ENCODE measurements around the gene SF3B2. TPM values are rescaled to one million over a fixed set of nuclear protein-coding genes. Genes with fewer than 3 reads are reported as not detected.

SF3B2 gene
- total and polyA plus RNA-seq, 2 donors (not counting 1 experiment from before 2014, with no cell fraction given), result 87.7 to 108 TPM

GRCh38 chr11:66048547-66049323 is 3.4 kb upstream of the SF3B2 start, which contains the start of gene GAL3ST3:
GAL3ST3 (minus strand) TSS chr11:66049161; CDS start chr11:66045415, 3,746 bp downstream.
- no peak for DNase-seq (ENCODE audit: low read depth in 2 of 2)
- Histone ChIP-seq H3K79me2 (ENCODE audit: control insufficient read depth, insufficient read depth, low read length) (peaks cover 16% of the 10 kb centered on the region), H3K9me3 (ENCODE audit: control insufficient read depth, insufficient read depth, low read depth, low read length) (no peaks in the 10 kb centered on the region), H3K27ac (ENCODE audit: insufficient read depth, low read length) (no peak within 1 kb of the TSS), H3K36me3 (ENCODE audit: control insufficient read depth, insufficient read depth, low read length) (no peaks in the 10 kb centered on the region), H3K4me1 (ENCODE audit: control insufficient read depth, extremely low read depth, insufficient read depth, low read length) (peaks cover 4% of the 10 kb centered on the region), H3K27me3 (ENCODE audit: control insufficient read depth, insufficient read depth, low read length) (peaks cover 17% of the 10 kb centered on the region), H3K9ac (ENCODE audit: insufficient read depth, low read length) (no peak within 1 kb of the TSS), H4K20me1 (ENCODE audit: control insufficient read depth, extremely low read depth, insufficient read depth, low read length) (no peaks in the 10 kb centered on the region), H2AFZ (ENCODE audit: low read length) (no peak within 1 kb of the TSS), H3K4me2 (ENCODE audit: extremely low read depth, insufficient read depth, low read length) (no peak within 1 kb of the TSS), H3K4me3 (replicated peaks in 1 of 4; ENCODE audit: control extremely low read depth in 1 of 4, insufficient read depth in 1 of 4, low read depth in 3 of 4, low read length in 4 of 4) (no peak within 1 kb of the TSS)
- TF ChIP-seq EZH2 (IDR thresholded peaks at IDR 0.05; ENCODE audit: low read length, missing control alignments), result no peak
- no peak for TF ChIP-seq CTCF (conservative IDR thresholded peaks at IDR 0.05 in 1 of 2, IDR thresholded peaks at IDR 0.05 in 1 of 2; ENCODE audit: low read depth in 1 of 2, low read length in 2 of 2)

DNA sequence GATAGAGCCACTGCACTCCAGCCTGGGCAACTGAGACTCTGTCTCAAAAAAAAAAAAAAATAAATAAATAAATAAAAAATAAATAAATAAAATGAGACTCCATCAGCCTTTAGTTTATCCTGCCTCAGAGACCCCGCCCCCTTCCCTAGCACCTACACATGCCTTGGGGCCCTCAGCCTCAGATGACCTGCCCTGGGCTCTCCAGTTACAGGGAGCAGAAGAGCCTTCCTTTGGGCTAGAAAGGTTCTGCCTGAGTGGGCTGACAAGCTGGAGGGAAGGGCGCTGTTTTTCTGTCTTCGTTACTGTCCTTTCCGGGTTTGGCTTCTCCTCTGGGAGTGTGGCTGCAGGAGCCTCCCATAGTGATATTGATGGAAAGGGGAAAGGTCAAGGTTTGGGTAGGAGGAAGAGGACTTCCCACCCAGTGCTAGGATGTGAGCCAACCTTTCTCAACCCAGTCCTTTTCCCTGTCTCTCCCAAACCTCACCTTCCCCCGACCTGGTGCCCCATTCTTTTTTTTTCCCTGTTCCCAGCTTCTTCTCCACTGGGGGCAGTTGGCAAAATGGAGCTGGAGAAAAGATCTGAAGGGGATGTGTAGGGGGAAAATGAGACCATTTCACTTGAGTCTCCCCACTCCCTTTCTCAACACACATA is 1.5 kb upstream of the SF3B2 start:
- TF ChIP-seq EZH2 (IDR thresholded peaks at IDR 0.05; ENCODE audit: low read length, missing control alignments) (no peak), CTCF (conservative IDR thresholded peaks at IDR 0.05 in 1 of 2, IDR thresholded peaks at IDR 0.05 in 1 of 2; ENCODE audit: low read depth in 1 of 2, low read length in 2 of 2) (no peak)
- Histone ChIP-seq H3K9ac (ENCODE audit: insufficient read depth, low read length) (no peak overlapping the region), H2AFZ (ENCODE audit: low read length) (peak overlapping the region; percentile 57), H3K27me3 (ENCODE audit: control insufficient read depth, insufficient read depth, low read length) (peaks cover 12% of the 10 kb centered on the region), H3K27ac (ENCODE audit: insufficient read depth, low read length) (peak overlapping the region; percentile 94), H4K20me1 (ENCODE audit: control insufficient read depth, extremely low read depth, insufficient read depth, low read length) (no peaks in the 10 kb centered on the region), H3K36me3 (ENCODE audit: control insufficient read depth, insufficient read depth, low read length) (peaks cover 6% of the 10 kb centered on the region), H3K9me3 (ENCODE audit: control insufficient read depth, insufficient read depth, low read depth, low read length) (no peaks in the 10 kb centered on the region), H3K4me2 (ENCODE audit: extremely low read depth, insufficient read depth, low read length) (no peak overlapping the region), H3K79me2 (ENCODE audit: control insufficient read depth, insufficient read depth, low read length) (peaks cover 28% of the 10 kb centered on the region), H3K4me1 (ENCODE audit: control insufficient read depth, extremely low read depth, insufficient read depth, low read length) (peaks cover 4% of the 10 kb centered on the region), H3K4me3 (replicated peaks in 1 of 4; ENCODE audit: control extremely low read depth in 1 of 4, insufficient read depth in 1 of 4, low read depth in 3 of 4, low read length in 4 of 4) (no peak overlapping the region)
- no peak for DNase-seq (ENCODE audit: low read depth in 2 of 2)

GRCh38 chr11:66051371-66051765 is 796 bp upstream of the SF3B2 start:
- DNase-seq (ENCODE audit: low read depth in 2 of 2), result no peak
- H3K36me3 ChIP-seq (ENCODE audit: control insufficient read depth, insufficient read depth, low read length), result peaks cover 6% of the 10 kb centered on the region
- peak overlapping the region; percentile 71 for H3K4me2 ChIP-seq (ENCODE audit: extremely low read depth, insufficient read depth, low read length)

More at GRCh38 chr11:66051371-66051765, 796 bp upstream of the SF3B2 start:
- Histone ChIP-seq H3K27me3 (ENCODE audit: control insufficient read depth, insufficient read depth, low read length) (peaks cover 9% of the 10 kb centered on the region), H3K9me3 (ENCODE audit: control insufficient read depth, insufficient read depth, low read depth, low read length) (no peaks in the 10 kb centered on the region), H4K20me1 (ENCODE audit: control insufficient read depth, extremely low read depth, insufficient read depth, low read length) (no peaks in the 10 kb centered on the region), H3K27ac (ENCODE audit: insufficient read depth, low read length) (peak overlapping the region; percentile 94), H3K4me1 (ENCODE audit: control insufficient read depth, extremely low read depth, insufficient read depth, low read length) (peaks cover 4% of the 10 kb centered on the region), H2AFZ (ENCODE audit: low read length) (peak overlapping the region; percentile 70), H3K9ac (ENCODE audit: insufficient read depth, low read length) (peak overlapping the region; percentile 98), H3K79me2 (ENCODE audit: control insufficient read depth, insufficient read depth, low read length) (peaks cover 29% of the 10 kb centered on the region), H3K4me3 (replicated peaks in 1 of 4; ENCODE audit: control extremely low read depth in 1 of 4, insufficient read depth in 1 of 4, low read depth in 3 of 4, low read length in 4 of 4) (peak overlapping the region; percentile 63 to 98 (median 76))
- no peak for TF ChIP-seq EZH2 (IDR thresholded peaks at IDR 0.05; ENCODE audit: low read length, missing control alignments)
- TF ChIP-seq CTCF (conservative IDR thresholded peaks at IDR 0.05 in 1 of 2, IDR thresholded peaks at IDR 0.05 in 1 of 2; ENCODE audit: low read depth in 1 of 2, low read length in 2 of 2), result no peak
